ENCODE measurements around the gene SERGEF. TPM values are rescaled to one million over a fixed set of nuclear protein-coding genes. Genes with fewer than 3 reads are reported as not detected.

SERGEF gene
- polyA plus RNA-seq, 1 of the 3 experiments (the other 2 are of a cell fraction), result 23.1 TPM

DNA sequence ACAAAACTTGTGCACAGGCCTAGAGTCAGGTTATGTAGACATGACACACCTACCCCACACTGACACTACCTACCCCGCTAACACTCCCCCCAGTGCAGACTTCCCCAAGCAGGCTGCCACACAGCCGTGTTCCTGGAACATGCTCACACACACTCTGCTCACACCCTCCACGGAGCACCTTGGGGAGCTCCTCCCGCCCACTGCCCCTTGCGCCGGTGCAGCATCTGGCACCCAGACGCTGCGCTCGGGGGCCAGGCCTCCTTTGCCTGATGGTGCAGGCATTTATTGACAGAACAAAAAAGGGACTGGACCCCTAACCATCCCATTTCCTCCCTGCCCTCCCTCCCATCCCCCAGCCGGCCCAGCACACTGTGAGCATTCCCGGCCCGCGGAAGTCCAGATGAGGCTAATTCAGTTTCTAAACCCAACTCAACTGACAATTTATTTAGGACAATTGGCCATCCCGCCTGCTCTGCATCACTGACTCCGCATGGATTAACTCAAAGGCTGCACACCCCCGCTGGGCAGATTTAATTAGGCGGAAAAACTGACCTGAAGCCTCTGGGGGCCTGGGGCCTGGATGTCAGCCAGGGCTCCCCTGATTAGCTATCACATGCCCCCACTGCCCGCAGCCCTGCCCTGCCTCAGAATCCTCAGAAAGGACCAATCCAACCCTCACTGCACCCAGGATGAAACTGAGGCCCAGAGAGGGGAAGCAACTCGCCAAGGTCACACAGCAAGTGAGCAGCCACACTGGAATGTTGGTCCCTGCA is 248.2 kb downstream of the SERGEF start:
- ChIA-PET CTCF (interaction anchor here (1.0 to 3.2 kb wide), 8 partner anchors 9 to 222 kb away, joined by 3 to 13 read pairs (median 5); partner anchors contain the start of gene KCNC1), POLR2A (no interaction called here)
- H4K20me1 ChIP-seq (ENCODE audit: insufficient read depth), result no peaks in the 10 kb centered on the region
- no peak overlapping the region for H3K9ac ChIP-seq
- no peaks in the 10 kb centered on the region for H3K79me2 ChIP-seq (ENCODE audit: insufficient read depth)
- H3K27me3 ChIP-seq (ENCODE audit: insufficient read depth), result no peaks in the 10 kb centered on the region
- no peak overlapping the region for H3K4me2 ChIP-seq
- H3K27ac ChIP-seq (ENCODE audit: low read depth in 2 of 2, low read length in 1 of 2), result no peak overlapping the region
- H3F3A ChIP-seq (replicated peaks; ENCODE audit: insufficient read depth), result no peaks in the 10 kb centered on the region
- 27% methylated on average over 12 of the region's 19 CpGs for whole genome bisulfite sequencing (ENCODE audit: low lambda C conversion rate)
- H2AFZ ChIP-seq (ENCODE audit: low read depth), result no peak overlapping the region
- H3K4me3 ChIP-seq (ENCODE audit: low read depth in 2 of 2, low read length in 1 of 2), result no peak overlapping the region
- H3K4me1 ChIP-seq (ENCODE audit: control insufficient read depth in 1 of 2, insufficient read depth in 2 of 2, low read depth in 1 of 2, low read length in 1 of 2), result peaks cover 0 to 21% of the 10 kb centered on the region in 2 experiments; a peak in 2 of 4 replicates
- no peaks in the 10 kb centered on the region for H3K9me3 ChIP-seq
- TF ChIP-seq JUND (IDR thresholded peaks at IDR 0.05) (no peak), MXI1 (IDR thresholded peaks at IDR 0.05; ENCODE audit: low read depth, low read length) (0 out of 2 replicates have a peak, but pooled peaks have one; percentile 15), CHD2 (IDR thresholded peaks at IDR 0.05; ENCODE audit: low read length, partially characterized antibody) (peak; percentile 79), RCOR1 (IDR thresholded peaks at IDR 0.05; ENCODE audit: low read length) (peak; percentile 88), REST (IDR thresholded peaks at IDR 0.05; ENCODE audit: low read depth, low read length) (no peak), GATA2 (CRISPR knock-in tag; IDR thresholded peaks at IDR 0.05) (peak; percentile 9; the same call in 1 of the 2 replicates), EP300 (IDR thresholded peaks at IDR 0.05; ENCODE audit: borderline replicate concordance in 1 of 2, low read depth in 1 of 2, low read length in 1 of 2) (peak in 1 of 2 experiments; percentile 77; a peak in 2 of 4 replicates)
- no peaks in the 10 kb centered on the region for H3K36me3 ChIP-seq (replicated peaks in 1 of 2; ENCODE audit: control insufficient read depth in 1 of 2, insufficient read depth in 2 of 2, low read length in 1 of 2)
- H3K9me2 ChIP-seq, result no peaks in the 10 kb centered on the region
- peak; percentile 85 for DNase-seq

- no peak overlapping the region for H3K4me2 ChIP-seq
- no peaks in the 10 kb centered on the region for H3K27me3 ChIP-seq (ENCODE audit: insufficient read depth)
- no peaks in the 10 kb centered on the region for H3K9me2 ChIP-seq
- peaks cover 0 to 21% of the 10 kb centered on the region in 2 experiments; a peak in 2 of 4 replicates for H3K4me1 ChIP-seq (ENCODE audit: control insufficient read depth in 1 of 2, insufficient read depth in 2 of 2, low read depth in 1 of 2, low read length in 1 of 2)
- POLR2A ChIA-PET, result no interaction called here
- no peak for DNase-seq
- H3K4me3 ChIP-seq (ENCODE audit: low read depth in 2 of 2, low read length in 1 of 2), result no peak overlapping the region
- H3F3A ChIP-seq (replicated peaks; ENCODE audit: insufficient read depth), result no peaks in the 10 kb centered on the region
- H3K36me3 ChIP-seq (replicated peaks in 1 of 2; ENCODE audit: control insufficient read depth in 1 of 2, insufficient read depth in 2 of 2, low read length in 1 of 2), result no peaks in the 10 kb centered on the region
- CTCF ChIA-PET, result no interaction called here
- 47% methylated on average over 3 of the region's 3 CpGs for WGBS (ENCODE audit: low lambda C conversion rate)
- no peaks in the 10 kb centered on the region for H3K79me2 ChIP-seq (ENCODE audit: insufficient read depth)
- no peaks in the 10 kb centered on the region for H3K9me3 ChIP-seq
- no peak overlapping the region for H3K9ac ChIP-seq
- no peak overlapping the region for H3K27ac ChIP-seq (ENCODE audit: low read depth in 2 of 2, low read length in 1 of 2)
- H2AFZ ChIP-seq (ENCODE audit: low read depth), result no peak overlapping the region
- no peaks in the 10 kb centered on the region for H4K20me1 ChIP-seq (ENCODE audit: insufficient read depth)
- TF ChIP-seq FOXJ3 (CRISPR knock-in tag; IDR thresholded peaks at IDR 0.05) (no peak), YY1 (IDR thresholded peaks at IDR 0.05; ENCODE audit: low read depth) (no peak), GABPA (IDR thresholded peaks at IDR 0.05; ENCODE audit: low read depth) (no peak), MXI1 (IDR thresholded peaks at IDR 0.05; ENCODE audit: low read depth, low read length) (no peak), FOXM1 (IDR thresholded peaks at IDR 0.05; ENCODE audit: low read depth) (no peak), CTCF (IDR thresholded peaks at IDR 0.05) (no peak), FOSL2 (IDR thresholded peaks at IDR 0.05; ENCODE audit: borderline replicate concordance, low read depth) (no peak), MEF2A (IDR thresholded peaks at IDR 0.05; ENCODE audit: borderline replicate concordance, low read depth) (no peak), SMC3 (IDR thresholded peaks at IDR 0.05; ENCODE audit: low read depth, low read length) (no peak), RFX5 (IDR thresholded peaks at IDR 0.05; ENCODE audit: low read length) (no peak), RXRA (IDR thresholded peaks at IDR 0.05; ENCODE audit: borderline replicate concordance, low read depth) (no peak), IRF3 (IDR thresholded peaks at IDR 0.05; ENCODE audit: low read depth, low read length) (no peak), SIN3A (IDR thresholded peaks at IDR 0.05; ENCODE audit: borderline replicate concordance, low read depth, low read length) (no peak), CHD2 (IDR thresholded peaks at IDR 0.05; ENCODE audit: low read length, partially characterized antibody) (no peak)
- TF ChIP-seq, protein P1, sequence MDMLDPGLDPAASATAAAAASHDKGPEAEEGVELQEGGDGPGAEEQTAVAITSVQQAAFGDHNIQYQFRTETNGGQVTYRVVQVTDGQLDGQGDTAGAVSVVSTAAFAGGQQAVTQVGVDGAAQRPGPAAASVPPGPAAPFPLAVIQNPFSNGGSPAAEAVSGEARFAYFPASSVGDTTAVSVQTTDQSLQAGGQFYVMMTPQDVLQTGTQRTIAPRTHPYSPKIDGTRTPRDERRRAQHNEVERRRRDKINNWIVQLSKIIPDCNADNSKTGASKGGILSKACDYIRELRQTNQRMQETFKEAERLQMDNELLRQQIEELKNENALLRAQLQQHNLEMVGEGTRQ (IDR thresholded peaks at IDR 0.05; ENCODE audit: borderline replicate concordance, low read depth, low read length), result no peak
Measured at GRCh38 chr11:17763703-17764102, 249.1 kb downstream of the SERGEF start.

Measured in SK-N-SH (cell line).